Neural cell (in vitro differentiated cells): Measurements from ENCODE around the gene CDR2. TPM values are rescaled to one million over a fixed set of nuclear protein-coding genes. Genes with fewer than 3 reads are reported as not detected.

Source experiments
- H2AFZ ChIP-seq: fragments of 200-600, 300-800 bp; sonication (generic), shearing (Covaris generic); 2 replicates; pipeline ENCODE4 v1.6.0; 2014; ENCODE audit warnings: low read depth, mild to moderate bottlenecking, antibody characterized with exemption, low read length, moderate library complexity
- H3F3A ChIP-seq: fragments of 200-600 bp; shearing (Covaris generic); 2 replicates; pipeline ENCODE4 v1.6.1; 2016; ENCODE audit warnings: mild to moderate bottlenecking, moderate library complexity, mixed read lengths, antibody characterized with exemption, low read length; ENCODE audit not compliant: insufficient read depth, poor library complexity, severe bottlenecking
- H3K27ac ChIP-seq: fragments of 200-600, 300-800 bp; sonication (generic), shearing (Covaris generic); 2 replicates; pipeline ENCODE4 v1.5.1; 2014; ENCODE audit warnings: mild to moderate bottlenecking, low read length, moderate library complexity
- H3K27me3 ChIP-seq: fragments of 300-800, 200-600 bp; sonication (generic), shearing (Covaris generic); 2 replicates; pipeline ENCODE4 v1.6.0; 2014; ENCODE audit warnings: mild to moderate bottlenecking, low read depth, low read length, moderate library complexity; ENCODE audit not compliant: insufficient read depth
- H3K36me3 ChIP-seq: fragments of 300-800, 200-600 bp; sonication (generic), shearing (Covaris generic); 2 replicates; pipeline ENCODE4 v1.5.1; 2014; ENCODE audit warnings: mild to moderate bottlenecking, antibody characterized with exemption, low read length, moderate library complexity; ENCODE audit not compliant: insufficient read depth
- H3K4me2 ChIP-seq: fragments of 300-800, 200-600 bp; sonication (generic), shearing (Covaris generic); 2 replicates; pipeline ENCODE4 v1.6.0; 2014; ENCODE audit warnings: mild to moderate bottlenecking, low read length
- H3K4me3 ChIP-seq: fragments of 300-800, 200-600 bp; sonication (generic), shearing (Covaris generic); 2 replicates; pipeline ENCODE4 v1.5.1; 2014; ENCODE audit warnings: mild to moderate bottlenecking, low read length, moderate library complexity
- H3K79me2 ChIP-seq: fragments of 200-600 bp; shearing (Covaris generic); replicated peaks from 2 replicates; pipeline ENCODE4 v1.6.0; 2014; ENCODE audit warnings: mild to moderate bottlenecking, low read length, moderate library complexity; ENCODE audit not compliant: insufficient read depth
- H3K9ac ChIP-seq: fragments of 300-800, 200-600 bp; sonication (generic), shearing (Covaris generic); 2 replicates; pipeline ENCODE4 v1.6.1; 2016; ENCODE audit warnings: mild to moderate bottlenecking, low read length, mixed read lengths
- H3K9me2 ChIP-seq: fragments of 200-600 bp; shearing (Covaris generic); 2 replicates; pipeline ENCODE4 v1.6.1; 2016; ENCODE audit warnings: mild to moderate bottlenecking, low read length, mixed read lengths; ENCODE audit not compliant: insufficient read depth
- H3K9me3 ChIP-seq: fragments of 200-600, 300-800 bp; sonication (generic), shearing (Covaris generic); 2 replicates; pipeline ENCODE4 v1.6.1; 2016; ENCODE audit warnings: mild to moderate bottlenecking, mixed run types, low read length, moderate library complexity, mixed read lengths
- H4K20me1 ChIP-seq: fragments of 200-600 bp; shearing (Covaris generic); 2 replicates; pipeline ENCODE4 v1.6.1; 2016; ENCODE audit warnings: mild to moderate bottlenecking, mixed run types; ENCODE audit not compliant: insufficient read depth
- CTCF ChIP-seq: fragments of 450-650 bp; IDR thresholded peaks from 2 replicates; pipeline ENCODE4 v1.5.1; 2014; ENCODE audit warnings: antibody characterized with exemption, mild to moderate bottlenecking, moderate library complexity; ENCODE audit not compliant: poor library complexity, severe bottlenecking
- EP300 ChIP-seq: fragments of 450-650 bp; conservative IDR thresholded peaks from 2 replicates; pipeline ENCODE4 v1.6.1; 2014; ENCODE audit warnings: antibody characterized with exemption, mild to moderate bottlenecking, moderate library complexity; ENCODE audit not compliant: poor library complexity, severe bottlenecking
- POLR2AphosphoS5 ChIP-seq: IDR thresholded peaks from 2 replicates; pipeline ENCODE4 v1.6.1; 2012
- RAD21 ChIP-seq: fragments of 450-650 bp; conservative IDR thresholded peaks from 2 replicates; pipeline ENCODE4 v1.6.1; 2014; ENCODE audit warnings: antibody characterized with exemption, mild to moderate bottlenecking, moderate library complexity
- SMC3 ChIP-seq: fragments of 450-650 bp; conservative IDR thresholded peaks from 2 replicates; pipeline ENCODE4 v1.6.1; 2014; ENCODE audit warnings: antibody characterized with exemption, mild to moderate bottlenecking, moderate library complexity; ENCODE audit not compliant: poor library complexity
- polyA plus RNA-seq: library from polyadenylated mRNA; depleted of rRNA; stranded (reverse); fragments of >200 nt; gene quantifications from 2 replicates; pipeline ENCODE4 v1.2.3, GENCODE V29; 2014
- TF ChIP-seq, protein P1 (sequence below): IDR thresholded peaks from 2 replicates; pipeline ENCODE4 v1.6.1; 2012; ENCODE audit warnings: borderline replicate concordance

Gene CDR2
- polyA plus RNA-seq, 1 donor from 2014 or later = 17.8 TPM

GRCh38 chr16:22313876-22314470, 60.4 kb downstream of the CDR2 start (continued):
- TF ChIP-seq SMC3 = no peak

GRCh38 chr16:22312897-22313781, 61.3 kb downstream of the CDR2 start:
- H3F3A ChIP-seq = no peaks in the 10 kb centered on the region
- H3K4me2 ChIP-seq = no peak overlapping the region
- H3K9me3 ChIP-seq = no peaks in the 10 kb centered on the region
- H3K9ac ChIP-seq = no peak overlapping the region
- H3K9me2 ChIP-seq = no peaks in the 10 kb centered on the region
- H3K4me3 ChIP-seq = no peak overlapping the region
- no peak overlapping the region for H2AFZ ChIP-seq
- TF ChIP-seq POLR2AphosphoS5 (no peak), EP300 (no peak), RAD21 (no peak)
- TF ChIP-seq, protein P1, sequence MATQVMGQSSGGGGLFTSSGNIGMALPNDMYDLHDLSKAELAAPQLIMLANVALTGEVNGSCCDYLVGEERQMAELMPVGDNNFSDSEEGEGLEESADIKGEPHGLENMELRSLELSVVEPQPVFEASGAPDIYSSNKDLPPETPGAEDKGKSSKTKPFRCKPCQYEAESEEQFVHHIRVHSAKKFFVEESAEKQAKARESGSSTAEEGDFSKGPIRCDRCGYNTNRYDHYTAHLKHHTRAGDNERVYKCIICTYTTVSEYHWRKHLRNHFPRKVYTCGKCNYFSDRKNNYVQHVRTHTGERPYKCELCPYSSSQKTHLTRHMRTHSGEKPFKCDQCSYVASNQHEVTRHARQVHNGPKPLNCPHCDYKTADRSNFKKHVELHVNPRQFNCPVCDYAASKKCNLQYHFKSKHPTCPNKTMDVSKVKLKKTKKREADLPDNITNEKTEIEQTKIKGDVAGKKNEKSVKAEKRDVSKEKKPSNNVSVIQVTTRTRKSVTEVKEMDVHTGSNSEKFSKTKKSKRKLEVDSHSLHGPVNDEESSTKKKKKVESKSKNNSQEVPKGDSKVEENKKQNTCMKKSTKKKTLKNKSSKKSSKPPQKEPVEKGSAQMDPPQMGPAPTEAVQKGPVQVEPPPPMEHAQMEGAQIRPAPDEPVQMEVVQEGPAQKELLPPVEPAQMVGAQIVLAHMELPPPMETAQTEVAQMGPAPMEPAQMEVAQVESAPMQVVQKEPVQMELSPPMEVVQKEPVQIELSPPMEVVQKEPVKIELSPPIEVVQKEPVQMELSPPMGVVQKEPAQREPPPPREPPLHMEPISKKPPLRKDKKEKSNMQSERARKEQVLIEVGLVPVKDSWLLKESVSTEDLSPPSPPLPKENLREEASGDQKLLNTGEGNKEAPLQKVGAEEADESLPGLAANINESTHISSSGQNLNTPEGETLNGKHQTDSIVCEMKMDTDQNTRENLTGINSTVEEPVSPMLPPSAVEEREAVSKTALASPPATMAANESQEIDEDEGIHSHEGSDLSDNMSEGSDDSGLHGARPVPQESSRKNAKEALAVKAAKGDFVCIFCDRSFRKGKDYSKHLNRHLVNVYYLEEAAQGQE = no peak
- H3K27me3 ChIP-seq = no peaks in the 10 kb centered on the region
- H4K20me1 ChIP-seq = no peaks in the 10 kb centered on the region
- no peaks in the 10 kb centered on the region for H3K79me2 ChIP-seq
- no peak overlapping the region for H3K27ac ChIP-seq
- no peaks in the 10 kb centered on the region for H3K36me3 ChIP-seq

GRCh38 chr16:22311520-22311919, 62.9 kb downstream of the CDR2 start:
- no peaks in the 10 kb centered on the region for H3K9me2 ChIP-seq
- TF ChIP-seq CTCF = no peak
- TF ChIP-seq, protein P1 = no peak
- H4K20me1 ChIP-seq = no peaks in the 10 kb centered on the region
- no peaks in the 10 kb centered on the region for H3F3A ChIP-seq
- no peaks in the 10 kb centered on the region for H3K36me3 ChIP-seq
- H3K4me2 ChIP-seq = no peak overlapping the region
- no peak overlapping the region for H2AFZ ChIP-seq
- no peak overlapping the region for H3K4me3 ChIP-seq
- no peaks in the 10 kb centered on the region for H3K27me3 ChIP-seq
- no peak overlapping the region for H3K9ac ChIP-seq
- no peaks in the 10 kb centered on the region for H3K9me3 ChIP-seq
- H3K27ac ChIP-seq = no peak overlapping the region
- no peaks in the 10 kb centered on the region for H3K79me2 ChIP-seq
